Hepatocyte (in vitro differentiated cells): ENCODE measurements around the gene GALNT17. TPM values are rescaled to one million over a fixed set of nuclear protein-coding genes. Genes with fewer than 3 reads are reported as not detected.
A peak's percentile ranks its signal among the peaks of the same experiment; 100 is the strongest.

Experiments
- DNase-seq: peaks from one replicate; pipeline ENCODE4 v3.0.0-alpha.2; 2016; ENCODE audit warnings: low spot score
- H2AFZ ChIP-seq: fragments of 200-600 bp; sonication (generic); 2 replicates; pipeline ENCODE4 v1.6.0; 2016; ENCODE audit warnings: antibody characterized with exemption, mild to moderate bottlenecking
- H3K27ac ChIP-seq: fragments of 200-600 bp; sonication (generic); 2 replicates; pipeline ENCODE4 v1.5.1; 2016; ENCODE audit warnings: mild to moderate bottlenecking
- H3K27me3 ChIP-seq: fragments of 200-600 bp; sonication (generic); 2 replicates; pipeline ENCODE4 v1.6.1; 2016
- H3K36me3 ChIP-seq: fragments of 200-600 bp; sonication (generic); replicated peaks from 2 replicates; pipeline ENCODE4 v1.5.1; 2016; ENCODE audit warnings: low read depth; ENCODE audit not compliant: insufficient read depth
- H3K4me1 ChIP-seq: fragments of 200-600 bp; sonication (generic); 2 replicates; pipeline ENCODE4 v1.5.1; 2016; ENCODE audit warnings: mild to moderate bottlenecking, moderate library complexity; ENCODE audit not compliant: insufficient read depth
- H3K4me2 ChIP-seq: fragments of 200-600 bp; sonication (generic); 2 replicates; pipeline ENCODE4 v1.6.0; 2016
- H3K4me3 ChIP-seq: fragments of 200-600 bp; sonication (generic); 2 replicates; pipeline ENCODE4 v1.5.1; 2016; ENCODE audit warnings: mild to moderate bottlenecking
- H3K79me2 ChIP-seq: fragments of 200-600 bp; sonication (generic); 2 replicates; pipeline ENCODE4 v1.6.0; 2017; ENCODE audit warnings: mild to moderate bottlenecking
- H3K9me2 ChIP-seq: fragments of 200-600 bp; sonication (generic); replicated peaks from 2 replicates; pipeline ENCODE4 v1.6.0; 2017; ENCODE audit warnings: mild to moderate bottlenecking; ENCODE audit not compliant: insufficient read depth
- H3K9me3 ChIP-seq: fragments of 200-600 bp; sonication (generic); 2 replicates; pipeline ENCODE4 v1.5.1; 2016; ENCODE audit warnings: low read depth, mild to moderate bottlenecking
- H4K20me1 ChIP-seq: fragments of 200-600 bp; sonication (generic); 2 replicates; pipeline ENCODE4 v1.6.0; 2016; ENCODE audit warnings: mild to moderate bottlenecking; ENCODE audit not compliant: insufficient read depth, poor library complexity, severe bottlenecking
- CTCF ChIP-seq: fragments of 200-600 bp; sonication (generic); IDR thresholded peaks from 2 replicates; pipeline ENCODE4 v1.5.1; 2016; ENCODE audit warnings: antibody characterized with exemption, mild to moderate bottlenecking; ENCODE audit not compliant: poor library complexity
- EZH2 ChIP-seq: fragments of 200-600 bp; sonication (generic); IDR thresholded peaks from 2 replicates; pipeline ENCODE4 v1.6.1; 2016; ENCODE audit warnings: antibody characterized with exemption, mild to moderate bottlenecking, borderline replicate concordance
- EZH2phosphoT487 ChIP-seq: fragments of 200-600 bp; sonication (generic); IDR thresholded peaks from one replicate; pipeline ENCODE4 v1.6.1; 2018; ENCODE audit warnings: antibody characterized with exemption, mild to moderate bottlenecking, low read depth, moderate library complexity; ENCODE audit not compliant: unreplicated experiment, severe bottlenecking
- WGBS: methylation state at CpG from one replicate; pipeline ENCODE4 v1.1.6; 2016; ENCODE audit warnings: low lambda C conversion rate; ENCODE audit errors: missing lambda C conversion rate; 5-methylcytosine and 5-hydroxymethylcytosine counted together
- polyA plus RNA-seq: library from polyadenylated mRNA; unstranded; fragments of >200 nt; fragmentation: Nextera tagmentation; extraction: Ambion mirVana; gene quantifications from 2 replicates; pipeline ENCODE4 v1.2.1, GENCODE V29; 2016
- total RNA-seq: library from RNA; depleted of rRNA; stranded (reverse); fragments of >200 nt; gene quantifications from 2 replicates; pipeline ENCODE4 v1.2.3, GENCODE V29; 2014

The GALNT17 gene
- total and polyA plus RNA-seq, 2 experiments from 2014 or later = 4.3 to 8.1 TPM

DNA sequence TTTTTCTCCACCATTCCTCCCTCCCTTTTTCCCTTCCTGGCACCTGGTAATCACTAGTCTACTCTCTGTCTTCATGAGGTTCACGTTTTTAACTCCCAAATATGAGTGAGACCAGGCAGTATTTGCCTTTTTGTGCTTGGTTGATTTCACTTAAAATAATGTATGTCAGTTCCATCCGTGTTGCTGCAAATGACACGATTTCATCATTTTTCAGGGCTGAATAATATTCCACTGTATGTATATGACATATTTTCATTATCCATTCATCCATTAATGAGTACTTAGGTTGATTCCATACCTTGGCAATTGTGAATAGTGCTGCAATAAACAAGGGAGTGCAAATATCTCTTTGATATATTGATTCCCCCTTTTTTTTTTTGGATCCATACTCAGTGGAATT, 25.8 kb downstream of the GALNT17 start:
- Histone ChIP-seq H2AFZ (no peak overlapping the region), H3K4me2 (no peak overlapping the region), H3K27ac (no peak overlapping the region), H3K9me2 (no peaks in the 10 kb centered on the region), H4K20me1 (no peaks in the 10 kb centered on the region), H3K4me1 (no peaks in the 10 kb centered on the region), H3K79me2 (no peaks in the 10 kb centered on the region), H3K36me3 (no peaks in the 10 kb centered on the region), H3K27me3 (no peaks in the 10 kb centered on the region), H3K4me3 (no peak overlapping the region), H3K9me3 (no peaks in the 10 kb centered on the region)
- TF ChIP-seq EZH2phosphoT487 (no peak), CTCF (no peak), EZH2 (no peak)
- 96% methylated on average over 3 of the region's 3 CpGs for WGBS
- DNase-seq = no peak

DNA sequence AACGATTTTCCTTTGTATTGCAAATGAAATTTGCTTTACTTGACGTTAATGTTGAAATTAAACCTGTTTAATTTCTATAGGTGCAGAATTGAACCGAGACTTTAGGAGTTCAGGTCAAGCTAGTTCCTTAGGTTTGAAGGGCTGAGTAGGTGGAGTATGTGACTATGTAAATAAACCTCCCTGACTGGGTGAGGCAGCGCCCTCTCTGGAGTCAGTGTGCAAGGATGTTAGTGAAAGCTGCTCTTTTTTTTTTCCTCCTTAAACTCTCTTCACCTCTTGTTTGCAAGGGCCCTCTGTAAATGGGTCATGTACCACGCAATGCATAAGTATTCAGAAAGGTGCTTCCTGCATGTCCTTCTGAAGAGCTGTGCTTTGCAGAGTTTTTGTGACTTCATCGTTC, 33.8 kb downstream of the GALNT17 start:
- TF ChIP-seq EZH2phosphoT487 = no peak
- no peak for TF ChIP-seq EZH2
- TF ChIP-seq CTCF = no peak
- Histone ChIP-seq H3K9me2 (no peaks in the 10 kb centered on the region), H3K4me2 (no peak overlapping the region), H2AFZ (no peak overlapping the region), H4K20me1 (no peaks in the 10 kb centered on the region), H3K27me3 (no peaks in the 10 kb centered on the region), H3K36me3 (no peaks in the 10 kb centered on the region), H3K4me1 (no peaks in the 10 kb centered on the region), H3K4me3 (no peak overlapping the region), H3K27ac (no peak overlapping the region), H3K9me3 (no peaks in the 10 kb centered on the region), H3K79me2 (no peaks in the 10 kb centered on the region)
- no peak for DNase-seq
- 81% methylated on average over 6 of the region's 6 CpGs for WGBS

GRCh38 chr7:71171476-71171875, 39.5 kb downstream of the GALNT17 start:
- H3K36me3 ChIP-seq = no peaks in the 10 kb centered on the region
- H2AFZ ChIP-seq = no peak overlapping the region
- no peak for DNase-seq
- 76% methylated on average over 4 of the region's 4 CpGs for WGBS
- H3K27me3 ChIP-seq = no peaks in the 10 kb centered on the region
- H3K4me3 ChIP-seq = no peak overlapping the region
- no peaks in the 10 kb centered on the region for H3K4me1 ChIP-seq
- H3K27ac ChIP-seq = no peak overlapping the region
- H3K9me3 ChIP-seq = no peaks in the 10 kb centered on the region
- TF ChIP-seq CTCF = no peak
- no peak overlapping the region for H3K4me2 ChIP-seq
- H3K79me2 ChIP-seq = no peaks in the 10 kb centered on the region
- H3K9me2 ChIP-seq = no peaks in the 10 kb centered on the region
- no peaks in the 10 kb centered on the region for H4K20me1 ChIP-seq

- 80% methylated on average over 7 of the region's 7 CpGs for WGBS
- Histone ChIP-seq H3K4me3 (no peak overlapping the region), H3K9me2 (no peaks in the 10 kb centered on the region), H3K4me2 (no peak overlapping the region), H3K9me3 (no peaks in the 10 kb centered on the region), H4K20me1 (no peaks in the 10 kb centered on the region), H3K79me2 (no peaks in the 10 kb centered on the region), H3K4me1 (no peaks in the 10 kb centered on the region), H2AFZ (no peak overlapping the region), H3K27me3 (no peaks in the 10 kb centered on the region), H3K27ac (no peak overlapping the region), H3K36me3 (no peaks in the 10 kb centered on the region)
- DNase-seq = peak; percentile 30
- TF ChIP-seq CTCF = no peak
- TF ChIP-seq EZH2phosphoT487 = no peak
- no peak for TF ChIP-seq EZH2
These were observed 42.0 kb downstream of the GALNT17 start for GRCh38 chr7:71173955-71174354.
